Duodenal mucosa (tissue), 2 donors: ENCODE data around the gene ZFYVE21.
A peak's percentile ranks its signal among the peaks of the same experiment; 100 is the strongest.

ENCODE experiments used
- H3K27ac ChIP-seq: one replicate; pipeline ENCODE4 v1.7.0; 2013; ENCODE audit warnings: low read depth, low read length
- H3K27me3 ChIP-seq, 2 donors: one replicate each; pipeline ENCODE4 v1.7.0; 2013; ENCODE audit warnings: low read length in 2 of 2, control low read depth in 1 of 2; ENCODE audit not compliant: insufficient read depth in 2 of 2, control insufficient read depth in 1 of 2
- H3K36me3 ChIP-seq, 2 donors: one replicate each; pipeline ENCODE4 v1.7.0; 2013; ENCODE audit warnings: low read length in 2 of 2, control low read depth in 1 of 2; ENCODE audit not compliant: insufficient read depth in 2 of 2, control insufficient read depth in 1 of 2
- H3K4me1 ChIP-seq, 2 donors: one replicate each; pipeline ENCODE4 v1.7.0; 2013; ENCODE audit warnings: low read length in 2 of 2, control low read depth in 1 of 2; ENCODE audit not compliant: insufficient read depth in 2 of 2, control insufficient read depth in 1 of 2
- H3K4me3 ChIP-seq, 2 donors: one replicate each; pipeline ENCODE4 v1.7.0; 2013; ENCODE audit warnings: low read length in 2 of 2, low read depth in 1 of 2
- H3K9ac ChIP-seq, 2 donors: one replicate each; pipeline ENCODE4 v1.7.0; 2013; ENCODE audit warnings: low read length in 2 of 2, low read depth in 1 of 2
- H3K9me3 ChIP-seq, 2 donors: one replicate each; pipeline ENCODE4 v1.7.0; 2013; ENCODE audit warnings: low read length in 2 of 2, control low read depth in 1 of 2; ENCODE audit not compliant: control insufficient read depth in 1 of 2

The ZFYVE21 gene

GRCh38 chr14:103724116-103724515 lies 8.5 kb downstream of the ZFYVE21 start:
- H3K9ac ChIP-seq, result no peak overlapping the region
- H3K27ac ChIP-seq, result no peak overlapping the region
- peaks cover 6 to 20% of the 10 kb centered on the region in 2 donors for H3K36me3 ChIP-seq
- H3K4me3 ChIP-seq, result no peak overlapping the region
- no peaks in the 10 kb centered on the region for H3K9me3 ChIP-seq
- no peaks in the 10 kb centered on the region for H3K27me3 ChIP-seq
- peaks cover 21 to 27% of the 10 kb centered on the region in 2 donors for H3K4me1 ChIP-seq

DNA sequence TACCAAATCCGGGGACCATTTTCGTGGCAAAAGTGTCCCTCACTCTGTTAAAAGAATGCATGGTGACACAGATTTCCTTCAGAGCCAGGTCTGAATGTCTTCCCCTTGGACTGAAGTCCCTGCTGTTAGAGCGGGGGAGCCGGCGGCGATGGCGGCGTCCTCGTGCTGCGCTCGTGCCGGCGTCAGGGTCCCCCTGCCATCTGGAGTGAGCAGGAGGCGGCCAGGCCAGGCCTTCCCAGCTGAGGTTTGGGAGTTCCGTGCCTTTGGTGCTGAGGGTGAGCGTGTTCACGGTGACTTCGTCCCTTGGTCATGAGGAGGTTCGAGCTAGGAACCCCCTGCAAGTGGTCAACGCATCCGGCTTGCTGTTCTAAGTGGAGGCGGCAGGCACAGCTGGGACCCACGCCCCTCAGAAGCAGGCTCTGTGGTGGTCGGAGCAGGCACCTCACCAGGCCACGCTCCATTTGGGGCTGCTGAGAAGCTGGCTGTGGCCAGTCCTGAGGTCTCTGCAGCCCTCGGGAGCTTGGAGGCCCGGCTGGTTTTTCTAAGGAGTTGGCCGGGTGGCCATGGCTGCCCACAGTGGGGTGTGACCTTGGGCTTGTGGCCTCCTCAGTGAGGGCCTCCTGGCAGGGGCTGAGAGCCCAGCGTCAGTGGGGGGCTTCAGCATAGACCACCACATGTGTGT lies 9.5 kb downstream of the ZFYVE21 start:
- H3K9me3 ChIP-seq, result no peaks in the 10 kb centered on the region
- no peak overlapping the region for H3K9ac ChIP-seq
- H3K4me3 ChIP-seq, result no peak overlapping the region
- H3K27me3 ChIP-seq, result no peaks in the 10 kb centered on the region
- H3K27ac ChIP-seq, result no peak overlapping the region
- H3K4me1 ChIP-seq, result peaks cover 21 to 27% of the 10 kb centered on the region in 2 donors
- H3K36me3 ChIP-seq, result peaks cover 12 to 30% of the 10 kb centered on the region in 2 donors

DNA sequence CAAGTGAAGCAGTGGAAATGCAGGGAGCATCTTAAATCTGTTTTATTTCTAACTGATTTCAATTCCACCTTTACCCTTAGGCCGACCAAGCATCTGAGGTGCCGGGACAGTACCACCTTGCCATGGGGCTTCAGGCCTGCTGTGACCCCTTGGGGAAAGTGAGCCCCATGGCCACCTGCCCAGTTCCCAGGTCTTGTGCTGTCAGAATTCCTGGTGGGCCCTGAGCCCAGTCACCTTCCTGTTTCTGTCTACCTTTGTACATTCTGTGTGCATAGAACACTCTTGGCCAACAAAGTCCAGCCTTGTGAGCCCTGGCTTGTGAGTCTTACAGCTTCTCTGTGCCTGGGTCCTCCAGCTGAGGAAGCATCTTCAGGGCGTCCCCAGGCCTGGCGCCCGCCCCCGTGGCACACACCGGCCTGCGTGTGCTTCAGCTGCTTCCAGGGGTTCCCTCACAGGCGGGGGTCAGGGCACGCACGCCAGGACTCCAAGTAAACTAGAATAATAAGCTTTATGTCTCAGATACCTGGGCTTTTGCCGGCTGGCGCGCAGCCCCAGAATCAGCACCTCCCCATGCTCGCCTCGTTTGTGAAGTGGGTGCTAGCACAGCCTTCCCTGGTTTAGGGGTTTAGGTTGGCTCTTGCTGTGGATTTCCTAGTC lies 10.3 kb downstream of the ZFYVE21 start:
- Histone ChIP-seq H3K27me3 (no peaks in the 10 kb centered on the region), H3K36me3 (peaks cover 12 to 35% of the 10 kb centered on the region in 2 donors), H3K9ac (no peak overlapping the region), H3K4me1 (peaks cover 21 to 27% of the 10 kb centered on the region in 2 donors), H3K9me3 (no peaks in the 10 kb centered on the region), H3K4me3 (no peak overlapping the region), H3K27ac (no peak overlapping the region)

DNA sequence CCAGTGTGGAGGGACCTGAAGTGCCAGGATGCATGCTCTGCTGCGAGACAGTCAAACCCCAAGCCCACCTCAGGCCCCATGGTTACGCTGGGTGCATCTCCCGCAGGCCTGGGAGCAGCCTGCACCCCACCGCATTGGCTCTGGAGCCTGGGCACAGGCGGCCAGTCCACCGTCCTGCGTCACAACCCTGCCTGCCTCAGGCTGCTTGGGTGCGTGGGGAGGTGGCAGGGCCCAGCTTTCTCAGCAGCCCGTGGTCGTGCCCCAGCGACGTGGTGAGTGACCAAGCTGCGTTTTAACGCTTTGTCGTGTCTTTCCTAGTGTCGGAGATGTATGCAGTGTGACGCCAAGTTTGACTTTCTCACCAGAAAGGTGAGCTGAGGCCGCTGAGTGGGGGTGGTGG lies 10.9 kb downstream of the ZFYVE21 start:
- H3K9me3 ChIP-seq, result no peaks in the 10 kb centered on the region
- peaks cover 12 to 36% of the 10 kb centered on the region in 2 donors for H3K36me3 ChIP-seq
- H3K27ac ChIP-seq, result no peak overlapping the region
- no peak overlapping the region for H3K9ac ChIP-seq
- no peak overlapping the region for H3K4me3 ChIP-seq
- no peaks in the 10 kb centered on the region for H3K27me3 ChIP-seq
- peaks cover 21 to 27% of the 10 kb centered on the region in 2 donors for H3K4me1 ChIP-seq

GRCh38 chr14:103727313-103727980 lies 11.8 kb downstream of the ZFYVE21 start:
- peaks cover 12 to 46% of the 10 kb centered on the region in 2 donors for H3K36me3 ChIP-seq

GRCh38 chr14:103728141-103728540 lies 12.5 kb downstream of the ZFYVE21 start:
- no peak overlapping the region for H3K4me3 ChIP-seq
- no peak overlapping the region for H3K27ac ChIP-seq
- H3K36me3 ChIP-seq, result peaks cover 14 to 52% of the 10 kb centered on the region in 2 donors
- no peaks in the 10 kb centered on the region for H3K9me3 ChIP-seq
- no peak overlapping the region for H3K9ac ChIP-seq
- no peaks in the 10 kb centered on the region for H3K27me3 ChIP-seq
- peaks cover 18 to 24% of the 10 kb centered on the region in 2 donors for H3K4me1 ChIP-seq

More at GRCh38 chr14:103727313-103727980, 11.8 kb downstream of the ZFYVE21 start:
- Histone ChIP-seq H3K9me3 (no peaks in the 10 kb centered on the region), H3K27ac (no peak overlapping the region), H3K4me1 (peaks cover 21 to 27% of the 10 kb centered on the region in 2 donors), H3K27me3 (no peaks in the 10 kb centered on the region), H3K9ac (no peak overlapping the region), H3K4me3 (peak overlapping the region in 1 of 2 donors; percentile 15)

DNA sequence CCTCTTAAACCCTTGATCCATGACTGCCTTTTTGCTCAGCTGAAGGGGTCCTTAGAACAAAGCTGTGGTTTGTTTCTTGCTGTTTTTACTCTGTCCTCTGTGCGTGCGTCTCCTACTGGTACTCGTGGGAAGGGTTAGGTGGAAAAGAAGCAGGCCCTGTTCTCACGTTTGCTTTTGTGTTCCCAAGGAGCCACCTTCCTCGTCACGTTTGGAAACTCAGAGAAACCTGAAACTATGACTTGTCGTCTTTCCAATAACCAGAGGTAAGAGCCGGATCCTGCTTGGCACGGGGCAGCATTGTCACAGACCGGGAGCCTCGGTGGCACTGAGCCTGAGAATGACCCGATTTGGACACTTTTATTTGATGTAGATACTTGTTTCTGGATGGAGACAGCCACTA lies 13.1 kb downstream of the ZFYVE21 start:
- Histone ChIP-seq H3K27ac (no peak overlapping the region), H3K4me3 (no peak overlapping the region), H3K9ac (no peak overlapping the region), H3K27me3 (no peaks in the 10 kb centered on the region), H3K9me3 (no peaks in the 10 kb centered on the region), H3K36me3 (peaks cover 20 to 58% of the 10 kb centered on the region in 2 donors), H3K4me1 (peaks cover 12 to 19% of the 10 kb centered on the region in 2 donors)

GRCh38 chr14:103729496-103730448 lies 14.2 kb downstream of the ZFYVE21 start:
- Histone ChIP-seq H3K27ac (no peak overlapping the region), H3K9me3 (no peaks in the 10 kb centered on the region), H3K27me3 (no peaks in the 10 kb centered on the region), H3K4me3 (no peak overlapping the region), H3K4me1 (peaks cover 3 to 11% of the 10 kb centered on the region in 2 donors), H3K9ac (no peak overlapping the region), H3K36me3 (peaks cover 22 to 67% of the 10 kb centered on the region in 2 donors)

DNA sequence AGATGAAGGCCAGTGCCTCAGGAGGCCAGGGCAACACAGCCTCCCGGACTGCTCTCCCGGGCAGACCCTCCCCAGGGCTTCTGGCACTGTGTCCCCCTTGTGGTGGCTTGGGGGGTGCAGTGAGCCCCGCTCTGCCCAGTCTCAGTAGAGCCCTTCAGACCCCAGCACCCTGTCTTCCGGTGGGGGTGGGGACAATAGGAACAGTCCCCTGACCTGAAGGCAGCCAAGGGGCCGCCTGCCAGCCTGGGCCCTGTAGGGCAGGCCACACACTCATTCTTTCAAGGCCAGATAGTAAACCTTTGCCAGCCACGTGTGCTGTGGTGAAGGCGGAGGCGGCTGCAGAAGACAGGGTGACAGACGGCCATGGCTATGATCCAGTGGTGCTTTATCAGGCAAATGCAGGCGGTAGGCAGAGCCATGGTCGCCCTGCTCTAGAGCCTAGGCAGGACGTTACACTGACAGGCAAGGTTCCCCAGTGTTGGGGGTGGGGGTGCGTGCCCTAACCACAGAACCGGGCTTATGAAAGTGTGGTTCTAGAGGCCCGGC lies 15.0 kb downstream of the ZFYVE21 start:
- H3K9me3 ChIP-seq, result no peaks in the 10 kb centered on the region
- H3K27me3 ChIP-seq, result no peaks in the 10 kb centered on the region
- H3K4me1 ChIP-seq, result peaks cover 3 to 11% of the 10 kb centered on the region in 2 donors
- H3K36me3 ChIP-seq, result peaks cover 27 to 73% of the 10 kb centered on the region in 2 donors
- no peak overlapping the region for H3K4me3 ChIP-seq
- no peak overlapping the region for H3K9ac ChIP-seq
- no peak overlapping the region for H3K27ac ChIP-seq
